GM10248 (cell line): ENCODE measurements around the gene AFAP1.

Source experiments
- CTCF ChIA-PET: fragments of 300-600 bp; sonication (Branson Sonifier 250); formaldehyde crosslinking; extraction: SDS; loops from one replicate; lab custom pipeline; 2021; ENCODE audit warnings: antibody characterized with exemption; lab: Yijun Ruan, JAX
- POLR2A ChIA-PET: fragments of 350-650 bp; sonication (Branson Sonifier 250); formaldehyde crosslinking; extraction: SDS; loops from one replicate; lab custom pipeline; 2020; ENCODE audit warnings: antibody characterized with exemption; lab: Yijun Ruan, JAX
- DNase-seq: peaks from one replicate; pipeline ENCODE4 v3.0.0; 2012; ENCODE audit errors: extremely low spot score
- CTCF ChIP-seq: IDR thresholded peaks from 2 replicates; pipeline ENCODE4 v1.5.1; 2012; ENCODE audit warnings: mild to moderate bottlenecking, low read depth; ENCODE audit errors: extremely low read depth, missing control alignments, control extremely low read depth

The AFAP1 gene

GRCh38 chr4:7933651-7934510, 5.8 kb downstream of the AFAP1 start:
- CTCF ChIA-PET = interaction anchor here (0.8 to 1.2 kb wide), 2 partner anchors 9 to 42 kb away, joined by 3 read pairs; no protein-coding TSS in a partner anchor
- POLR2A ChIA-PET = no interaction called here
- no peak for DNase-seq
- no peak for TF ChIP-seq CTCF

DNA sequence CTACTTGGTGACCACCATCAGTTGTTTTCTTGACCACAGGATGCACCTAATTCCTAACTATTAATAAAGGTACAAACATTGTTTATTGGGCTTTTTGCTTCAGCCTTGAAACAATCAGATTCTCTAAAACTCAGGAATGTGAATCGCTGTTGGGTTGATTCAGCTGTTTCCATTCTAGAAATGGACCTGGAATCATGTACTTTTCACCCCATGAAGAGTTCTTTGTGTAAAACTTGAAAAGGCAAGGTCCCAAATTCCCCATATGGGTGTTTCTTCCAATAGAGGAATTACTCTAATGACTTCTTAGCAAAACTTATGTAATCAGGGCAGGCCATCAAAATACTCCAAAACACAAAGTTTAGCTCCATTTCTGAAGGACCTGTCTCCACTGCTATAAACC, 7.4 kb downstream of the AFAP1 start:
- ChIA-PET CTCF (interaction anchor here (1.1 to 1.6 kb wide), 3 partner anchors 127 to 171 kb away, joined by 3 to 5 read pairs (median 4); no protein-coding TSS in a partner anchor), POLR2A (no interaction called here)
- TF ChIP-seq CTCF = no peak
- no peak for DNase-seq

DNA sequence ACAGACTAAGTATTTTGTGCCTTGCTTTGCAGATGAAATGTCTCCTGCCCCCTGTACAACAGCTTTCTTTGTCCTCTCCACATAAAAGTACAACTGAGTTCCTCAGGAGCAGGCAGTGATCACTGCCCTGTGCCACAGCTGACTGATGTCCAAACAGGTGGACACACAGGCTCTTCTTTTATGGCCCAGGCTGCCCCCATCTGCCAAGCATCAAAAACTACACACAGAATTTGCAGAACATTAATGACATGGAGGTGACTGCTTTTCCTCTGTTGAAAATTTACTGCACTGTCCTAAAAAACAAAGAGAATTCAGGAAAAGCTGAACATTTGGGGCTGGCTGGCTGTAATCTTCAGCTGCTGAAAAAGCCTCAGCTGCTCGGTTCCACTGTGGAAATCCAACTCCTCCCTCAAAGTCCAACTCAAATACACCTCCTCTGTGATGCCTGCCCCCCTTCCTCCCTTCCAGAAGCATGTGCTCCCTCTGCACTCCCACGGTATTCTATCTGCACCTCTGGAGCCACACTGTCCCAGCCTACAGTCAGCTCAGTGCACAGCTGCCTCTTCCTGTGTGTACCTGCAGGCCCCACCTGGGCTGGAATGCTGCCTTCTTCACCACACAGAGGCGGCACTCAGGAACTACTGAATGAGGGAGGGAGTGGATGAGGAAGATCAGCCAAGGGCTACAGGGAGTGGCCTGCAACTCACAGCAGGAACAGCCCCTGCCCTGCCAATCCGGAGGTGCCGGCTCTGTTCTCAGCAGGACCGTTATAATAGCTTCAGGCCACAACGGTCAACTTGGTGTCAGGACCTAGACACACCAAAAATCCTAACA, 10.3 kb downstream of the AFAP1 start:
- CTCF ChIA-PET = interaction anchor here (0.7 to 2.4 kb wide), 11 partner anchors 9 to 127 kb away, joined by 3 to 6 read pairs (median 4); no protein-coding TSS in a partner anchor
- DNase-seq = no peak
- TF ChIP-seq CTCF = peak; percentile 18
- POLR2A ChIA-PET = no interaction called here

DNA sequence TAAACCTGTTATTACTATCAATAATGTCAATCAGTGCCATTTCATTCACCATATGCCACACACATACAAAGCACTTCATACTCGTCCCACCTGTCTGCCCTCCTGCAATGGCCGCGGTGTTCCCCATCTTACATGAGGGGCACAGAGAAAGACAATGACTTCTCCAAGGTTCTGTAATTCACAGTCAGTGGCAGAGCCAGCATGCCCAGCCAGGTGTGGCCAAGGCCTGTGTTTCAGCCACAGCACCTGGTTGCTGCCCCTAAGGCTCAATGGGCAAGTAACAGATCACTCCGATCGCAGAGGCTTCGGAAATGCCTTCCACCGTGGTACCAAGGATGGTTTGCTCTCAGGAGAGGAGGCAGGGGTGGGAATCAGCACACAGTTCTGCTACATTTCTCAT, 10.9 kb downstream of the AFAP1 start:
- no peak for TF ChIP-seq CTCF
- ChIA-PET POLR2A (no interaction called here), CTCF (interaction anchor here (0.9 to 1.5 kb wide), 5 partner anchors 22 to 127 kb away, joined by 3 to 6 read pairs (median 3); no protein-coding TSS in a partner anchor)
- DNase-seq = no peak

DNA sequence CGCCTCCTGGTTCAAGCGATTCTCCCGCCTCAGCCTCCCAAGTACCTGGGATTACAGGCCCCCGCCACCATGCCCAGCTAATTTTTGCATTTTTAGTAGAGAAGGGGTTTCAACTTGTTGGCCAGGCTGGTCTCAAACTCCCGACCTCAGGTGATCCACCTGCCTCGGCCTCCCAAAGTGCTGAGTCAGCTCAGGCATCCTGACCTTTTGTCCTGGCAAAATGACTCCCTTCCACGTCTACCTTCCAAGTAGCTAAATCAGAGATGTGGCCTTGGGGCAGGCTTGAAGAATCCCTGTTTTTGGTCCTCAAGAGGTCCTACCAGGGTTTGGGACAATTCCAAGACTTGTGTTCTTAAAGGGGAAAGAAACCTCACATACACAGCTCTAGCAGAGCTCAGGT, 12.8 kb downstream of the AFAP1 start:
- DNase-seq = no peak
- POLR2A ChIA-PET = no interaction called here
- CTCF ChIA-PET = interaction anchor here (0.9 to 2.2 kb wide), 6 partner anchors 9 to 124 kb away, joined by 3 to 8 read pairs (median 4); no protein-coding TSS in a partner anchor
- no peak for TF ChIP-seq CTCF

DNA sequence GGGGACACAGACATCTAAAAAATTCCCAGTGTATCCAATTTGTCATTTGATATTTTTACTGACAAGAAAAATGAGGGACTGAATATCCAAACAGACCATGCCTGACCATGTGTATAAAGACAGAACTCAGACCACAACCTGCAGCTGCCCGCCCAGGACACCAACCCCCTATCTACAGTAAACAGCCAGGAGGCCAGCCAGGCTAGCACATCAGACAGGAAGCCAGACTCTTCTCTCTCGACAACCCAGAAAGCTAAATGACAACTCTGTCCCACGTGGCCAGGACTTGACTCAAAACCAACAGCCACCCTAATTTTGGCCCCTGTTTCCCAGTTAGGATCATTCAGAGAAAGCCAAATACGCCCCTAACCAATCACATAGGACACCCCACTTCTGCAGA, 15.1 kb downstream of the AFAP1 start:
- no peak for TF ChIP-seq CTCF
- POLR2A ChIA-PET = no interaction called here
- DNase-seq = no peak
- CTCF ChIA-PET = interaction anchor here (0.6 kb wide), 1 partner anchor 9 kb away, joined by 3 read pairs; no protein-coding TSS in a partner anchor
